COLO668 (cell line): Measurements from ENCODE around the gene CBX4.
A peak's percentile ranks its signal among the peaks of the same experiment; 100 is the strongest.

Source experiments
- DNase-seq: peaks from one replicate; lab custom pipeline; 2025; ENCODE audit not compliant: unreplicated experiment; lab: John Stamatoyannopoulos, UW

Gene CBX4

GRCh38 chr17:79831265-79832217, 7.7 kb downstream of the CBX4 start:
- no peak for DNase-seq

- peak; percentile 42 for DNase-seq
These were observed 8.4 kb downstream of the CBX4 start for GRCh38 chr17:79830763-79831264.

- peak; percentile 4 for DNase-seq
These were observed 8.9 kb downstream of the CBX4 start for GRCh38 chr17:79830303-79830702.

GRCh38 chr17:79829457-79829856, 9.8 kb downstream of the CBX4 start:
- DNase-seq, result no peak

GRCh38 chr17:79829004-79829403, 10.2 kb downstream of the CBX4 start:
- DNase-seq, result no peak

- no peak for DNase-seq
These were observed 12.2 kb downstream of the CBX4 start for GRCh38 chr17:79826841-79827578.

- DNase-seq, result no peak
These were observed 13.0 kb downstream of the CBX4 start for GRCh38 chr17:79826204-79826680.

- DNase-seq, result no peak
These were observed 13.7 kb downstream of the CBX4 start for GRCh38 chr17:79825580-79825921.

GRCh38 chr17:79824893-79825579, 14.2 kb downstream of the CBX4 start:
- no peak for DNase-seq

- DNase-seq, result no peak
These were observed 15.0 kb downstream of the CBX4 start for GRCh38 chr17:79824234-79824633.

GRCh38 chr17:79822583-79823124, 16.6 kb downstream of the CBX4 start:
- no peak for DNase-seq

- no peak for DNase-seq
These were observed 17.7 kb downstream of the CBX4 start for GRCh38 chr17:79821331-79822095.

GRCh38 chr17:79820959-79821330, 18.3 kb downstream of the CBX4 start:
- DNase-seq, result no peak

- DNase-seq, result no peak
These were observed 19.5 kb downstream of the CBX4 start for GRCh38 chr17:79819534-79820276.

- DNase-seq, result no peak
These were observed 20.2 kb downstream of the CBX4 start for GRCh38 chr17:79819085-79819484.

GRCh38 chr17:79818026-79818758, 21.0 kb downstream of the CBX4 start:
- DNase-seq, result no peak

- DNase-seq, result no peak
These were observed 23.3 kb downstream of the CBX4 start for GRCh38 chr17:79815836-79816461.
